ENCODE results near the gene NDUFA7. TPM values are rescaled to one million over a fixed set of nuclear protein-coding genes. Genes with fewer than 3 reads are reported as not detected.
"Not testable (repeated sequence)": the region's sequence is repeated elsewhere in the genome, so short reads cannot be mapped to it uniquely, and the experiment has no call there.

NDUFA7 gene
- total RNA-seq, 4 donors from 2014 or later = 14.5 to 44.2 (median 33.1) TPM

DNA sequence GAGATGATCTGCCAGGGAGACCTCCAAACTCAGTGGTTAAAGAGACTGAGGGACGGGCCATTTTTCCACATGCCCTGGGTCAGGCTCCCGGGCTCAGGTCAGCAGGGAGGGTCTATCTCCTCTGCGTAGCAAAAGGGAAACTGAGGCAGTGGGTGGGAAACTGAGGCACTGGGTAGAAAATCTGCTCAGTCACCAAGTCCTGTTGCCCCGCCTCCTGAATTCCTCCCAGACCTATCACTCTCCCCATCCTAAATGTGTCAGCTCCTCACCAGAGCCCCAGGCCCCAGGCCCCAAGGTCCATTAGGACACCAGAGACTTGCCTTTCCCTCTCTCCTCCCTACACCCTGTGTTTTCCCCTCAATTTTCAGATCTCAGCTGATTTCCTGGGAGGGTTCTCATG lies 15.4 kb downstream of the NDUFA7 start:
- ATAC-seq (ENCODE audit: low FRiP score) (no peak), DNase-seq (ENCODE audit: low spot score) (no peak)

DNA sequence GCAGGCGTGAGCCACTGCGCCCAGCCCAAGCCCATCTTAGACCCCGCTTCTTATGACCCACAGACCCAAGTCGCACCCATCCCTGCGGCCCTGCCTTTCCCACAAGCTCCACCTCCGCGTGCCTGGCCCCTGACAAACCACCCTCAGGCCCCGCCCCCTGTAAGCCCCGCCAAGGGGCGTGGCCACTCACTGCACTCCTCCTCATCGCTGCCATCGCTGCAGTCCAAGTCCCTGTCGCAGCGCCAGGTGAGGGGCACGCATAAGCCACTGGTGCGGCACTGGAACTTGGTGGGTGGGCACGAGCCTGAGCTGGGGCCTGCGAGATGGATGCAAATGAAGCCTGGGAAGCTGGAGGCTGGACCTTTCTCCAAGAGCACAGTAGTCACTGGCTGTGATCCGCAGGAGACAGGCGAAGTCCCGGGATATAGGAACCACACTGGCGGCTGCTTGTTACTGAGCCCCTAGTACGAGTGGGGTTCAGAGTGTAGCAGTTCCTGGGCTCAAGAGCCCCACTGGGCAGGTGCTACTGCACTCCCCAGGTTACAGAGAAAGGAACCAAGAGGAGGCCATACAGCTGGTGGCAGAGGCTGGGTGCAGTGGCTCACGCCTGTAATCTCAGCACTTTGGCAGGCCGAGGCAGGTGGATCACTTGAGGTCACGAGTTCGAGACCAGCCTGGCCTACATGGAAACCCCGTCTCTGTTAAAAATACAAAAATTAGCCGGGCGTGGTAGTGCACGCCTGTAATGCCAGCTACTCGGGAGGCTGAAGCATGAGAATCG lies 16.1 kb downstream of the NDUFA7 start:
- DNase-seq (ENCODE audit: low spot score) (no peak), ATAC-seq (ENCODE audit: low FRiP score) (no peak)
- TF ChIP-seq, protein P1, sequence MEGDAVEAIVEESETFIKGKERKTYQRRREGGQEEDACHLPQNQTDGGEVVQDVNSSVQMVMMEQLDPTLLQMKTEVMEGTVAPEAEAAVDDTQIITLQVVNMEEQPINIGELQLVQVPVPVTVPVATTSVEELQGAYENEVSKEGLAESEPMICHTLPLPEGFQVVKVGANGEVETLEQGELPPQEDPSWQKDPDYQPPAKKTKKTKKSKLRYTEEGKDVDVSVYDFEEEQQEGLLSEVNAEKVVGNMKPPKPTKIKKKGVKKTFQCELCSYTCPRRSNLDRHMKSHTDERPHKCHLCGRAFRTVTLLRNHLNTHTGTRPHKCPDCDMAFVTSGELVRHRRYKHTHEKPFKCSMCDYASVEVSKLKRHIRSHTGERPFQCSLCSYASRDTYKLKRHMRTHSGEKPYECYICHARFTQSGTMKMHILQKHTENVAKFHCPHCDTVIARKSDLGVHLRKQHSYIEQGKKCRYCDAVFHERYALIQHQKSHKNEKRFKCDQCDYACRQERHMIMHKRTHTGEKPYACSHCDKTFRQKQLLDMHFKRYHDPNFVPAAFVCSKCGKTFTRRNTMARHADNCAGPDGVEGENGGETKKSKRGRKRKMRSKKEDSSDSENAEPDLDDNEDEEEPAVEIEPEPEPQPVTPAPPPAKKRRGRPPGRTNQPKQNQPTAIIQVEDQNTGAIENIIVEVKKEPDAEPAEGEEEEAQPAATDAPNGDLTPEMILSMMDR (IDR thresholded peaks at IDR 0.05) = no peak

More for the DNA sequence above, 15.4 kb downstream of the NDUFA7 start:
- TF ChIP-seq, protein P1 (IDR thresholded peaks at IDR 0.05) = no peak

DNA sequence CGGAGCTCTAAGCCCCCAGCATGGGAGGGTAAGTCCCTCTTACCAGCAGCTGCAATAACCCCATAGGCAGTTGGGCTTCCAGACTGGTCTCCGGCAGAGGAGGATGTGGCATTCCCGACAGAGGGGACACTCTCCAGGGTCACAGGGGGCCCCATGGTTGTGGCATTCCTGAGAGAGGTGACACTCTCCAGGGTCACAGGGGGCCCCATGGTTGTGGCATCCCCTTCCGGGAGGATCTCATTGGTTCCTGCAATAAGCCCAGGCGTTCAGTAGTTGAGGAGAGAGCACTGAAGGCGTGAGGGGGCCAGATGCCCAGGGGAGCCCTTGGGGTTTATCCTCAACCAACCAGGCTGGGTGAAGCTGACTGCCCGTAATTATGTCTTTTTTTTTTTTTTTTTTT lies 18.4 kb downstream of the NDUFA7 start:
- TF ChIP-seq, protein P1 (IDR thresholded peaks at IDR 0.05) = no peak
- DNase-seq (ENCODE audit: low spot score) = no peak
- no peak for ATAC-seq (ENCODE audit: low FRiP score)

DNA sequence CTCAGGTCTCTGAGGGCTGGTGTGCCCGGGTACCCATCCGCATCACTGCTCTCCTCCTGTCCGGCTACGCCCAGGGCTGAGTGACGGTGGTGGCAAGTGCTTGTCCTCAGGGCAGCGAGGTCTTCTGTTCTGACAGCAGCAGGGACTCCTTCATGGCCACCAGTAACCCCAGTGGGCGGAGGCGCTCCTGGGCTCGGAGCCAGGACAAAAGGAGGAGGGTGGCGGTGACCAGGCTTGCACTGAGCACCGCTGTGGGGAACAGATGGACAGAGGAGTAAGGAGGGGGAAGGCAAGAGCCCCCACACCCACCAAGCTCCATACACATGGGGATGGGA lies 18.9 kb downstream of the NDUFA7 start:
- DNase-seq (ENCODE audit: low spot score) = peak; percentile 21
- TF ChIP-seq, protein P1 (IDR thresholded peaks at IDR 0.05) = no peak
- ATAC-seq (ENCODE audit: low FRiP score) = peak; percentile 30

DNA sequence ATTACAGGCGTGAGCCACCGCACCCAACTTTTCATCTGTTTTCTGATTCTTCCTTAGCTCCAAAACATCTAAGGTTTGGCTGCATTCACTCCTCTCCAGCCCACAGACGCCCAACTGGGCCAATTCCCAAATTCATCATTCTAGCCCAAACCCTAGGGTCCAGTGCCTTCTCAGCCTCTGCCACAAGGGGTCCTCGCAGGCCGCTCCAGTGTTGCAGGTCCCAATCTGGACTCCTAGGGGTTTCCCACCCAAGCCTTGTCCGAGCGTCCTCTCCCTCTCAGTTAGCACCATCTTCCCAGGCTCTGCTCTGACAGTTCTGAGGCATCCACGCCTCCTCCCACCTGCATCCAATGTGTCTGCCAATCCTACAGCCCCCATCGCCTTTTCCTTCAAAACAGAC lies 29.8 kb downstream of the NDUFA7 start:
- DNase-seq (ENCODE audit: low spot score) = not testable (repeated sequence)
- peak; percentile 57 for ATAC-seq (ENCODE audit: low FRiP score)

DNA sequence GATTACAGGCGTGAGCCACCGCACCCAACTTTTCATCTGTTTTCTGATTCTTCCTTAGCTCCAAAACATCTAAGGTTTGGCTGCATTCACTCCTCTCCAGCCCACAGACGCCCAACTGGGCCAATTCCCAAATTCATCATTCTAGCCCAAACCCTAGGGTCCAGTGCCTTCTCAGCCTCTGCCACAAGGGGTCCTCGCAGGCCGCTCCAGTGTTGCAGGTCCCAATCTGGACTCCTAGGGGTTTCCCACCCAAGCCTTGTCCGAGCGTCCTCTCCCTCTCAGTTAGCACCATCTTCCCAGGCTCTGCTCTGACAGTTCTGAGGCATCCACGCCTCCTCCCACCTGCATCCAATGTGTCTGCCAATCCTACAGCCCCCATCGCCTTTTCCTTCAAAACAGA lies 44.7 kb downstream of the NDUFA7 start:
- not testable (repeated sequence) for ATAC-seq (ENCODE audit: low FRiP score); DNase-seq (ENCODE audit: low spot score)

DNA sequence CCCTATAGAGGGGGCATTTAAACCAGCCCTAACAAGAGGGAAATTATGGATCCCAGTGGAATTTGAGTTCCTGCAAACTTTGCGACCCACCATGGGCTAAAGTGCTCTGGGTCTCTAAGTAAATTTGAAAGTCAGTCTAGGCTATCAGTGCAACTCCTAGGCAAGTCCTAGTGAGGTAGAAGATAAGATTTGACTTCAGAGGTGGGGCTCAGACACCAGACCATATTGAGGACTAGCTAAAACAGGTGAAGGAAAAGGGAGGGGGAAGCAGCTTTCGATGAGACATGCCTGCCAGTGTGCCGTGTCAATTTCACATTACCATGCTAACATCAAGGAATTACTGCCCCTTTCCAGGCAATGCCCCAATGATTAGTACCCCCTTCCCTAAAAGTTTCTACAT lies 51.5 kb downstream of the NDUFA7 start:
- DNase-seq (ENCODE audit: low spot score) (no peak), ATAC-seq (ENCODE audit: low FRiP score) (no peak)
- TF ChIP-seq, protein P1 (IDR thresholded peaks at IDR 0.05) = no peak

DNA sequence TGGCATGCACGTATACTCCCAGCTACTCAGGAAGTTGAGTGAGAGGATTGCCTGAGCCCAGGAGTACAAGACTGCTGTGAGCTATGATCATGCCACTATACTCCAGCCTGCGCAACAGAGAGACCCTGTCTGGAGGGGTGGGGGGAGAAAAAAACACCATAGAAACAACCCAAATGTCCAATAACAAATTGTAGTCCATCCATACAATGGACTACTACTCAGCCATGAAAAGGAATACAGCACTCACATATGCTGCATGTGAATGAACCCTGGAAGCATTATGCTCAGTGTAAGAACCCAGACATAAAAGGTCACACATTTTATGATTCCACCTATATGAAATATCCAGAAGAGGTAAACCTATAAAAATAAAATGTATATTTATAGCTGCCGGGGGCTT lies 55.3 kb downstream of the NDUFA7 start:
- TF ChIP-seq, protein P1 (IDR thresholded peaks at IDR 0.05) = no peak
- DNase-seq (ENCODE audit: low spot score) (no peak), ATAC-seq (ENCODE audit: low FRiP score) (no peak)

DNA sequence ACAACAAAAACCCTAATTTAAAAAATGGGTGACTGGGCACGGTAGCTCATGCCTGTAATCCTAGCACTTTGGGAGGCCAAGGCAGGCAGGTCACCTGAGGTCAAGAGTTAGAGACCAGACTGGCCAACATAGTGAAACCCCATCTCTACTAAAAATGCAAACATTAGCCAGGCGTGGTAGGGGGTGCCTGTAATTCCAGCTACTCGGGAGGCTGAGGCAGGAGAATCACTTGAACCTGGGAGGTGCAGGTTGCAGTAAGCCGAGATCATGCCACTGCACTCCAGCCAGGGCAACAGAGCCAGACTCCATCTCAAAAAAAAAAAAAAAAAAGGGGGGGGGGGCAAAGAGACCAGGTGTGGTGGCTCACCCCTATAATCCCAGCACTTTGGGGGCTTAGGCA lies 56.9 kb downstream of the NDUFA7 start:
- DNase-seq (ENCODE audit: low spot score); ATAC-seq (ENCODE audit: low FRiP score): not testable (repeated sequence)
